ENCODE measurements around the gene C11orf91.
"Not testable (repeated sequence)": the region's sequence is repeated elsewhere in the genome, so short reads cannot be mapped to it uniquely, and the experiment has no call there.

The C11orf91 gene

DNA sequence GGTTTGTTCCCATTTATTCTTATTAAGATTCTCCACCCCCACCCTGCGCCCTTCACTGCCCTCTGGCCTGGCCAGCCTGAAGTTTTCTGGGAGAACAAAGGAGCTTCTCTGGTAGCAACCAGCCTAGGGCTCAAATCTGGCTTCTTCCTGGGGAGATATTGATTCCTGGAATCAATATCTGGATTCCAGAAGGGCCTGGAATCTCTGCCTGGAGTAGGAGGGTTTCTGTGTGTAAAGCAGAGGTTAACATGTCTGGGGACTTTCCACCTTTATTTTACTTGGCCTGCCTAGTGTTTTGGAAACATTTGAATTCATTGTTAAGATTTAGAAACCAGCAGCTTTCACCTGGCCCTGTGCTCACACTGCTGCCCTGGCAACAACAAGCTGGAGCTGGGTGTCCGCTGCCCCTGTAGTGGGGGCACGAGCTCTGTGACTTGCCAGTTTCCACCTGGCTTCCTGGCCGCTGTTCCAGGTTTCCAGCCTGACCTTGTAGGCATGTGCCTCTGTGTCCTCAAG is 5.5 kb downstream of the C11orf91 start:
- no peak for DNase-seq

DNA sequence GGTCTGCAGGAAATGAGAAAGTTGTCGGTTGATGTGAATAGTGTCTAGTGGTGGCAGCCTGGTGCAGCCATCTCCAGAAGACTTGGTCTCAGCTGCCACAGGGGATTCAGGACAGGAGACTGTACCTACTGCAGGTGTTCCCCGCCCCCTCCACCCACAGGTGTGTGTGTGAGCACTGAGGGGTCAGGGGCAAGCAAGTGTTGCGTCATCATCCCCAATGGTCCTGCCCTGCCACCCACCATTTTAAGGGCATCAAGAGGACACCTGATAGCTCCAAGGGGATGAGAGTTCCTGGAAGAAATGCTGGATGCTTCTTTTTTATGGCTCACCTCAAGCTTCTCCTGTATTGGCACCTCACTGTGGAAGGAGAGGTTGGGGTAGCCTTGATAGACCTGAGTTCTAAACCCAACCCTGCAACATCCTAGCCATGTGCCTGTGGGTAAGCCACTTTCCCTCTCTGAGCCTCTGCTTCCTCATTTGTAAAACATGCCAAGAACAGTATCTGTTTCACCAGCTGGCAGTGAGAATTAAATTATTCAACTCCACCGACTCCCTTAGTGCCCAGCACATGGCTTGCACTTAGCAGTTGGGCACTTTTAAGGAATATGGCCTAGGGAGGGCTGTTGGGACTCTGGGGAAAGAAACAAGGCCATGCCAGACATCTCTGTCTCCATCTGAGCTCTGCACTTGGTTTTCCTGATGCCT is 6.1 kb downstream of the C11orf91 start:
- DNase-seq = no peak

DNA sequence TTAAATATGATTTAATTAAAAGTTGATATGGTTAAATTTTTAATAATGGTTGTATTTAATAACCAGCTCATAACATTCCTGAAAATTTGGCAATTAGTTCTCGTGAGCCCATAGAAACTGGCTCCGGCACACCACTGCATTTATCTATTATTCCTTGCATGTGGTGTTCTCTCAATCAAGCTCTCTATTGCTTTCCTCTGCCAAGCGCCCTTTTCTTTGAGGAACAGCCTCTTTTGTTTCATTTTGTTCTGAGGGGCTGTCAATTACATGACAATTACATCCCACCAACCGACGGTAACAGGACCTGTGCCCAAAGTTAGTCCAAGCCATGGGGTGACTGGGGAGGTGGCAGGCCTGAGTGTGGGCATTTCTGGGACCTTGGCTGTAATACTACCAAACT is 8.1 kb downstream of the C11orf91 start:
- DNase-seq = no peak

DNA sequence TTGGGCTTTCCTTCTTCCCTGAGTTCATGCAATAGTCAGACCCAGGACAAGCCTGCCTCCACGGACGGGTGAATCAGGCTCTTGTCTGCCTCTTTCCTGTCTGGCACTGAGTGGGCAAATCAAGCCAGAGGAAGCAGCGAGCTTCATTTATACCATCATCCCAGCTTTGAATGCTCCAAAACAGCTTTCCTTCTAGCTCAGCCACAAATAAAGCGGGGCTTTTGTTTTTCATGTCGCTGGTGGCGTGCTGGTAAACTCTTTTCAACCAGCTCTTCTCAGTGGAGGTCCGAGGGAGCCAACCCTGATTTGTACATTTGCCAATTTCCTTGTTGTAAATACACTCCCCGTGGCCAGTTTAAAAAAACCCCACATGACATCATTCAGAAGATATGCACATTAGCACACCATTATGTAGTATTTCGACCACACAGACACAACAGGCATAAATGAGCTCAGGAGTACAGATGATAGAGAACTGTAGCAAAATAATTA is 8.6 kb downstream of the C11orf91 start:
- DNase-seq = no peak

DNA sequence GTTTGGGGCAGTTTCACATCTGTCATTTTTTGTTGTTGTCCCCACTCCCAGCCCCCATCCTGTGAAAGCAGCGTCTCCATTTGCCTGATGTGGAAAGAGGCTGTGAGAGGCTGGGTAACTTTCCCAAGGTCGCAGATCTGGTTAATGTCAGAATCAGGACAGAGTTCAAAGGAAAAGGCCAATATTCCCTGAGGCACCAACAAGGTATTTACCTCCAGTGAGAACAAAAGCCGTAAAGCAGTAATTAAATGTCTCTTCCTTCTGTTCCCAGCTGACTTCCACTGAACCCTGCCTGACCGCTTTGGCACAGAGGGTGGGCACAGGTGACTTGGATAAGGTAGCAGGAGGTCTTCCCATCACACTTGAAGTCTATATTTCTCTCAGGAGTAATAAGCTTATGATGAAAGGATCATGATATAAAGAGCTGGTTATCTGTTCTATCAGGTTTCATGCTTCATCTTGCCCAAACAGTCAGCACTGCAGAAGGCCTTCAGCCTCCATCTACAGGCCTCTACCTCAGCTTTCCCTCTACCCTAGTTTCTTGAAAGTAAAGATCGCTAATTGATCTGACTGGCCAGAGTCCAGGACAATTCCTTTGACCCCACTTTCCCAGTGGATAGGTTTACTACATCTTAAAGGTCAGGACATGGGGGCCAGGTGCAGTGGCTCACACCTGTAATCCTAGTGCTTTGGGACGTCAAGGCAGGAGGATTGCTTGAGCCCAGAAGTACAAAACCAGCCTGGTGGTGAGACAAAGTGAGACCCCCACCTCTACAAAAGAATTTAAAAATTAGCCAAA is 9.4 kb downstream of the C11orf91 start:
- DNase-seq = no peak

DNA sequence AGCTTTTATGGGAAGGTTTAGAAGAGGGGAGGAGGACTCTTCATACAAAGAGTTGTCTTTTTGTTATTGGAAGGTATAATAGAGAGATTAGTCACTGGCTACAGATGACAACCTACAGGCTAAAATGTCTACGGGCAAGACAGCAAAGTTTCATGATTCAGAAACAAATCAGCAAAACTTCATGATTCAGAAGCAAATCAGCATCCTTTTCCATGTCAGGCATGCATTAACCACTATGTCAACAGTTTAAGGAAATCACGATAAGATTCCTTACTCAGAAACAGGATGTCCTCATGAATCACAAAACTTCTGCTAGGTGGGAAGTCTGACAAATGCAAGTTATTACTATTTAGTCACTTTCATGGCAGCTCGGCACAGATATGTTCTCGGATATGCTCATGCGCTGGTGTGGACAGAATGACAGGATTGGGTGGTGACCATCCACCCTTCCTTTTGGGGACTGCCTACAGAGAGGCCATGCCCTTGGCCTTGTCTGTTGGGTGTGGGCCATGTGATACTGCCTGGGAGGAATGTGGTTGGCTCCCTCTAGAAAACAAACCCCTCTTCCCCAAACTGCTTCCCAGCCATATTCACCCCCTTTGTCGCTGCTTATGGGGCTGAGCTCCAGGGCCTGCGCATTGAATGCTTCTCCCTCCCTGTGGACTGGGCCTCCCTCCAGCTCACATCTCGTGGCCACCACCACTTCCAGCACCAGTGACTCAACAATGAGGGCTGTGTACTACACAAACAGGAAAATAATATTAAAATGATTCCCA is 10.1 kb downstream of the C11orf91 start:
- DNase-seq = peak; percentile 21

DNA sequence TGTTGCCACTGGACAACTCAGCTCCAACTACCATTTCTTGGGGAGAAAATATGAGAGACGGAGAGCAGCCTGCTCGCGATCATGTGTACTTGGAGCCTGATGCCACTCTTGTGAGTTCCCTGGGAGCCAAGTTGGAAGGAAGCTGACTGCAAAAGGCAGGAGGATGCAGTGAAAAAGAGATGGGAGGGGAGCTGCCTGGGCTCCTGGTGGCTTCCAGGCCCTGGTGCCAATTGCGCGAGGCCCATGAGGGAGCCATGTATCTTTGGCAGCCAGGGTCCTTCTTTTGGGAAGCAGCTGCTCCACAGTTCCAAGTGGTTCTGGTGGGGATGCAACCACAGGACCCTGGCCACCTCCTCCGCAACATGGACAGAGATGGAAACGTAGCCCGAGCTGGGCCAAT is 11.1 kb downstream of the C11orf91 start:
- DNase-seq = no peak

DNA sequence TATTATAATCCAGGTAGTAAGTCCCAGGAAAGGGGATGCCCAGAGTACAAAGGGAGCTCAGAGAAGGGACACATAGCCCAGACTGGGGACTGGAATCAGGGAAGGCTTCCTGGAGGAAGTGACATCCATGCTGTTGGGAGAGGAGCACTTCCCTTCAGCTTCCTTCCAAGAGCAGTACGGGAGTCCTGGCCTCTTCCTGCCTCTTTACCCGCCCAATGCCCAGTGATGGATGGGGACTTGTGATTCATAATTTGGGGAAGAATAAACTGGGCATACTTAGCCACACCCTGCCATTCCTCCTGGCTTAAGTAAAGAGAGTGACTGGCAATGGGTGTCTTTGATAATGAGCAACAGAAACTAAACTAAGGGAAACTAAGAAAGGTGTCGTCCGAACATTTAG is 11.5 kb downstream of the C11orf91 start:
- no peak for DNase-seq

DNA sequence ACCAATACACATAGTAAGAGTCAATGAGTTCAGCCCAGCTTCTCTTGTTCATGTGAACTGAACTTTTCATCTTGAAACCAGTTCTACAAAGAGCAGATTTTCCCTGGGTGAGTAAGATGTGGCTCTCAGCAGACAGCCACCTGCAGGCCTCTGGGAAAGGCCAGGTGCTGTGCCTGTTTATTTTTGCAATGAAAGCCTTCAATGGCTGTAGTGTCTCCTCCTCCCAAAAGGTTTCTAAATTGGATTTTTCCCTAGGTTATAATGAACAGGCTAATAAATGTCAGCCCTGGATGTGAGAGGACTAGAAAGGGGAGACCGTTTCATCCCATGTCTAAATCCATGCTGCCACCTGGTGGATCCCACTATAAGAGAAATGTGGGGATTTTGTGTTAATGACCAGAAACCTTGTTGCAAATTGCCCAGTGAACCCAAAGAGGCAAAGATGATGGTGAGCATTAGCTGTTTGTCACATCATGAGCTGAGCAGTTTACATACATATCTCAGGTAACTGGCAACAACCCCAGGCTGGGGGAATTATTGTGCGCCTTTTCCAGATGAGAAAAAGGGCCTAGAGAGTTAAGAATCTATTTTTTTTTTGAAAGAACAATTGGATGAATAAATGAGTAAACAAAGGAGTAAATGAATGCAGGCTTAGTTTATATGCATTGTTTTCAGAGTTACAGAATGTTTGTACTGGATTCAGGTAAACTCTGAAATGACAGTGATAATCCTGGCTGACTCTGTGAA is 12.7 kb downstream of the C11orf91 start:
- DNase-seq = no peak

DNA sequence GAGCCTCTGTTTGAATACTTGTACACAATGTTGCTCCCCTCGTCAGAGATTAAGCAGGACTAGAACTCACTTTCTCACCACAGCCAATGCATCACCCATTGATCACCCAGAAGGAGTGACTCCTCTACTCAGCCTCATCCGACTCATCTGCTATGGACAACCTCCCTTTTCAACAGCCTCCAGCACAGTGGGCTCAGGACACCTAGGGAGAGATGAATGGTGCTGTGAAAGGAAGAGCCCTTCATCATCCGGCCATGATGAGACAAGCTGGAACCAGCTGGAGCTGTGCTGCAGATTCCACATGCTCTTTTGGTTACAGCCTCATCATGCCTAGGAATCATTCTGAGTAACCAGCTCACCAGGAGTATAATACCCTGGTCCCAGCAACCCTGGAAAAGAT is 15.5 kb downstream of the C11orf91 start:
- DNase-seq = no peak

DNA sequence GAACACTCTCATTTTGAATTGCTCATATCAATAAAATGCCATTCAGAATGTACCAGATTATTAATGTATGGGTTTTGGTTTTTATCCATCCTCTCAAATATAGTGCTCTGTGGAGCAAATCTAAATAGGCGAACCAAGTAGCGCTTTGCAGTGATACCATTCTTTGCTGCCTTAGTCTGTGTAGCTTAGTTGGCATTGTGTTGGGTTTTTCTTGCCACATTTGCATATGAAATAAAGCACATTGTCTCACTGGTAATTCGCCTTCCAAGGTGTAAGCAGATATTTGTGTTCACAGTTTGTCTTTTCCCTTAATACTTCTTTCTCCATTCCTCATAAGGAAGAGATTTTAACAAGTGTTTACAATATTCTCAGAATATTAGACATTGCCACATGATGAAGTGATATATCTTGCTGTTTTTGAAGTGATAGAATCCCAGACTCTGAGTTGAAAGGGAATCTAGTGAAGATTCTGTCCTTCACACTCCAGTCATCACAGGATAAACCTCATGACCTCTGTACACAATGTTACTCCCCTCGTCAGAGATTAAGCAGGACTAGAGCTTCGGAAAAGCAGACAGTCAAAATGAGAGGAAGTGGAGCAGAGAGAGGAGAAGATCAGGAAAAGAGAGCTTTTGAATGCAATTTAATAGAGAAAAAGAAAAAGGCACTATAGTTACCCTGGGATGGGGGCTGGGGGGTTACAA is 16.5 kb downstream of the C11orf91 start:
- no peak for DNase-seq

DNA sequence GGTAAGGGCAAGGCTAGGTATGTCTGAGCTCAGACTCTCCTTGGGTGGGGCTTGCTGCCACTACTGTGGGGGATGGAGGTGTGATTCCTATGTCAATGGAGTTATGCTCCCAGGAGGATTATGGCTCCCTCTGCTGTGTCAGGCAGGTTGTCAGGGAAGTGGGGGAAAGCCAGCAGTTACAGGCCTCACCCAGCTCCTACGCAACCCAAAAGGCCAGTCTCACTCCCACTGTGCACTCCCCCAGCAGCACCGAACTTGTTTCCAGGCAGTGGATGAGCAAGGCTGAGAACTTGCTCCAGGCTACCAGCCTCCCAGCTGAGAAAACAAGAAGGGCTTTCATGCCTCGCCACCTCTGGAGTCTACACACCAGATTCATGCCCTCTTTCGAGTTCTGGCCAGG is 18.2 kb downstream of the C11orf91 start:
- DNase-seq = no peak

DNA sequence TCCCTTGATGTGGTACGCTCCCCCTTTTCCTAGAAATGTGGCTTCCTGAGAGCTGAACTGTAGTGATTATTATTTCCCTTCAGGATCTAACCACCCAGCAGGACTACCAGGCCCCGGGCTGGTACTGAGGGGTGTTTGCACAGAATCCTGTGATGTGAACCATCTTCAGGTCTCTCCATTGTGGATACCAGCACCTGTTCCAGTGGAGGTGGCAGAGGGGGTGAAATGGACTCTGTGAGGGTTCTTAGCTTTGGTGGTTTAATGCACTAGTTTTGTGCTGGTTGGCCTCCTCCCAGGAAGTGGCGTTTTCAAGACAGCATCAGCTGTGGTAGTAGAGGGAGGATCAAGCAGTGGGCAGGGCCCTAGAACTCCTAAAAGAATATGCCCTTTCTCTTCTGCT is 18.6 kb downstream of the C11orf91 start:
- no peak for DNase-seq

DNA sequence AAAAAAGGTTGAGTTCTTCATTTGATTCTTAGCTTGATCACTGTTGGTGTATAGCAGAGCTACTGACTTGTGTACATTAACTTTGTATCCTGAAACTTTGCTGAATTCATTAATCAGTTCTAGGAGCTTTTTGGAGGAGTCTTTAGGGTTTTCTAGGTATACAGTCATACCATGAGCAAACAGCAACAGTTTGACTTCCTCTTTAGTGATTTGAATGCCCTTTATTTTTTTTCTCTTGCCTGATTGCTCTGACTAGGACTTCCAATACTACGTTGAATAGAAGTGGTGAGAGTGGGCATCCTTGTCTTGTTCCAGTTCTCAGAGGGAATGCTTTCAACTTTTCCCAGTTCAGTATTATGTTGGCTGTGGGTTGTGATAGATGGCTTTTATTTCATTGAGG is 22.0 kb downstream of the C11orf91 start:
- not testable (repeated sequence) for DNase-seq

DNA sequence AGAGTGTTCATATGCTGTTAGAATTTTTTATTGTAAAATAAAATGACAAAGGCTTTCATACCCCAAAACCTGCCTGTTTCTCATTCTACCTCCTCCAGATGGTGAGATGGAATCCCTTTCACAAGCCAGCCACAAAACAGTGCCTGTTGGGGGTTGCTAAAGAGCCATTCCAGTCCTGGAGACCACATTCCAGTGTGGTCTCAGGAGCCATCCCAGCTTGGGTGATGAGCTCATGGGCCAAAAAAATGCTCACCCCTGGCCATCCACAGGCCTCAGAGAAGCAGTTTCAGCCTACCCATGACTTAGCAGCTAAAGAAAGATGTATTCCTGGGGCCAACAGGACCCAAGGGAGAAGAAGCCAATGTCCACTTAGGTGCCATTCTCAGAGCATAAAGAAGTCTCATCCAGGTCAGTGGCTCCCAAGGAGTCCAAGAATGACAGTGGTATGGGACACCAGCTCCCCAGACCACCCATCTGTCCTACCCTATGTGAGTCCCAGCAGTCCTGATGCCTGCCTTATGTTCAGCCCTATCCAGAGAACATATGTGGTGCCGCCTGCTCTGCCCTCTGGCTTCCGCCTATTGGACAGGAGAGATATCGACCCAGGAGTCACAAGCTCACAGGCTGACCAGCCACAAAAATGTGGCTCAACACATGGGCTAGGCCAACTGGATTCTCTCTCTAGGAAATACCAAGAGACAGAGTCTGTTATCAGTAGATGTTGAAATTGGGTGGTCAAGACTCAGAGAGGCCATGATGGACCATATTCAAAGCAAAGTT is 26.4 kb downstream of the C11orf91 start:
- no peak for DNase-seq

DNA sequence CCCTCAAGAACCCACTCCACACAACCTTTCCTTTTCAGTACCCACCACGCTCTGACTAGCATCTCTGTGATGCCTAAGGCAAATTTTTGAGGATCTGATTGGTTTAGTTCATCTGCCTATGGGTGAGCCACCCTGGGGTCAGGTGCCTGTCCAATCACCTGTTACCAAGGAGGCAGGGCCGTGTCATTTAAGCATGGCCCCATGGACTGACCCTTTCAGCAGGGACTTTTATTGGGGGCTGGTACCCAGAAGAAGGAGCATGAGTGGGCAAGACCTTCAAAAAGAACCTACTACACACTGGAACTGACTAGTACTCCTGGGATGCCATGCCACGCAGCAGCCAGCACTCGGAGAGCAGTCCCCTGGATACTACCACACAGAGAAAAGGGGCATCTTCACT is 28.4 kb downstream of the C11orf91 start:
- DNase-seq = no peak

DNA sequence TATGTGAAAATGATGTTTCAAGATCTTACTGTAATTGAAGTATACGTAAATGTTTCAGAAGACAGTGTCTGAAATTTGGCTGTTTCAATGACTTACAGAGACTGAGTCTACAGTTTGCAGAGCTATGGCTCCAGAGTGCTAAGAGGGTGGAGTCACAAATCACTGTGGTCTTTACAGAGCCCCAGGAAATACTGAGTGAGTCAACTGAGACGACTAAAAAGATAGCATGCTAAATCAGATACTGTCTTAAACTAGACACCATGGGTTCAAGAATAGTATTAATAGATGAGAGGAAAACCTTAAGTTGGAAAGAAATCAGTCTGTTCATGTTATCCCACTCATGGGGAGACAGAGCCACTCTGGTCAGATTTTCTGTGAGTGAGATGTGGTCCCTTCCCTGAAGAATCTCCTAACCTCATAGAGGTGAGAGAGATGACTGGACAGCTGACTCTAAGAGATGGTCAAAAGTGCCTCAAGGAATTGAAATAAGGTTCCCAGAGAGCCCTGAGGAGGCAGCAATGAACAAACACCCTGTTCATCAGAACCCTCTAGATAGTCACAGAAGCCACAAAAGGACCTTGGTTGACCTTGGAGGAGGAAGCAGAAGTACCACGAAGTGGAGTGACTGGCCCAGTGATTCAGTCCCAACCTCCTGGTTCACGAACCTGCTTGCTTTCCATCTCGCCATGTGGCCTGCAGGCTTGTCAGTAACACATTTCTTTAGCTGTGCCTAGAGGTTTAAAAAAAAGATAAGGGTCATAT is 30.2 kb downstream of the C11orf91 start:
- peak; percentile 4 for DNase-seq

DNA sequence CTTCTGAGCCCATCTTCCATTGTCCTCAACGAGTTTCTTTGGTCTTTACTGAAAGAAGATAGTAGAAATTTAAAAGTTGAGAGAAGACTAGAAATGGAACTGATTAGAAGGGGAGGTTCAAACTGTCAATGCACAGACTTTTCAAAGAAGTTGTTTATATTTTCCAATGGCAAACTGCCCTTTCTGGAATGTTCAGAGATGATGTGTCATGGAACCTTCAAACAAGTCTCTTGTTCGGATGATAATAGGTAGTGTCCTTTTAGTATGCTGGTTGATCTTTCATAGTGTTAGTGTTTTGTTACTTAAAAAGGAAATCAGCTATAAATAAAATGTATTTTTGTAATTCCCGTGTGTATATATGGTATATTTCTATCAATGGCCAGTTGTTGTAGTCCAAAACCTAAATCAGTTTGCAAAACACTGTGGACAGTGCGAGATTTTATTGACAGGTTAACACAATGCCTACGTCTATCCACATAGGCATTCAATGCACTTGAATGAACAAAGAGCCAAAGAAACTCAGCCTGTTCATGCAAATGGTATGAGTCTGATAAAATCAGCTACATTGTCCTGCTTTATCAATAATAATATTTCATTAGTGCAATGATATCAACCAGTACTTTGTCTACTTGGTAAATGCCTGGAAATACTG is 30.9 kb downstream of the C11orf91 start:
- no peak for DNase-seq

DNA sequence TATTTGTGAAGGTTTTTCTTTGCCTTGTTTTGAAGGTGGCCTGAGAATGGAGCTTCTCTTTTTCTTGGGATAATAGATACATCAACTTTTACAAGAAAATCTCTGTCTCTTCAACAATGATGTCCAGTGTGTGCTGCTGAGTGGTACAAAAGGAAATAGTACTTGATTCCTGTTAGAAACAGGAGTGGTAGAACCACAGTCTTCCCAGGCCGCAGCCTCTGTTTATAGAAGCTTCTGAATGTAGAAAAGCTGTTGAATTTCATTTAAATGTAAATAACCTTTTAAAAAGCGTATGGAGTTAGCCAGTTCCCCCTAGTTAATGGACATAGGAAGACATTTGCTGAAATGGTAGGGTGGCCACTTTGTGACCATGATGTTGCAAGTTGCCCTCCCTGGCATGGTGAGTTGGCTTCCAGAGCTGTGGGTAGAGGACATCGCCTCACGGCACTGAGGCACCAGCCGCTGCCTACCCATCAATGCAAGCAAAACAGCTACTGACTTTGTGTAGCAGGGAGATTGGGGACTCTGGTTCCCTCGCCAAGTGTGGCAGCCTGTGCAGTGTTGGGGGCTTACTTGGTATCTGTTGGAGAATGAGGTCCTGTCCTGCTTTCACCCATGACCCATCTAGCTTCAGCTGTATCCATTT is 31.6 kb downstream of the C11orf91 start:
- no peak for DNase-seq
